KBM-7 (cell line): Measurements from ENCODE around the gene ETV1.

Experiments used
- DNase-seq: peaks from one replicate; pipeline ENCODE4 v3.0.0-alpha.2; 2015
- in situ Hi-C: fragments of 300-500 bp; cut with MboI; formaldehyde crosslinking; loops from 2 replicates; pipeline ENCODE4 v1.14.3; 2020; ENCODE audit warnings: low sequenced_read_pairs, low pct_unique_long_range_greater_than_20kb, mixed read lengths

Gene ETV1

GRCh38 chr7:13988731-13989125 is 738 bp downstream of the ETV1 start:
- peak; percentile 5 for DNase-seq
- in situ Hi-C loops = no loop called here

- in situ Hi-C loops = no loop called here
- no peak for DNase-seq
Observed at GRCh38 chr7:13988065-13988464, 1.4 kb downstream of the ETV1 start.

GRCh38 chr7:13987395-13987794 is 2.1 kb downstream of the ETV1 start:
- DNase-seq = no peak
- in situ Hi-C loops = no loop called here

- DNase-seq = no peak
- in situ Hi-C loops = no loop called here
Observed at GRCh38 chr7:13986208-13986607, 3.3 kb downstream of the ETV1 start.

GRCh38 chr7:13984831-13985685 is 4.4 kb downstream of the ETV1 start:
- DNase-seq = no peak
- in situ Hi-C loops = no loop called here

GRCh38 chr7:13984061-13984460 is 5.4 kb downstream of the ETV1 start:
- no peak for DNase-seq
- in situ Hi-C loops = no loop called here

GRCh38 chr7:13982940-13983677 is 6.4 kb downstream of the ETV1 start:
- in situ Hi-C loops = no loop called here
- no peak for DNase-seq

GRCh38 chr7:13981070-13981469 is 8.4 kb downstream of the ETV1 start:
- DNase-seq = peak; percentile 14

GRCh38 chr7:13980474-13980873 is 9.0 kb downstream of the ETV1 start:
- in situ Hi-C loops = no loop called here
- DNase-seq = no peak

More at GRCh38 chr7:13981070-13981469, 8.4 kb downstream of the ETV1 start:
- in situ Hi-C loops = no loop called here

GRCh38 chr7:13979671-13980435 is 9.6 kb downstream of the ETV1 start:
- in situ Hi-C loops = no loop called here
- no peak for DNase-seq

GRCh38 chr7:13976594-13976993 is 12.9 kb downstream of the ETV1 start:
- in situ Hi-C loops = no loop called here
- no peak for DNase-seq

- no peak for DNase-seq
- in situ Hi-C loops = no loop called here
Observed at GRCh38 chr7:13965077-13965476, 24.4 kb downstream of the ETV1 start.

GRCh38 chr7:13963925-13964324 is 25.5 kb downstream of the ETV1 start:
- in situ Hi-C loops = no loop called here
- no peak for DNase-seq

- in situ Hi-C loops = no loop called here
- no peak for DNase-seq
Observed at GRCh38 chr7:13955494-13955893, 34.0 kb downstream of the ETV1 start.

- no peak for DNase-seq
- in situ Hi-C loops = no loop called here
Observed at GRCh38 chr7:13953368-13953767, 36.1 kb downstream of the ETV1 start.

GRCh38 chr7:13952921-13953320 is 36.5 kb downstream of the ETV1 start:
- no peak for DNase-seq
- in situ Hi-C loops = no loop called here

- in situ Hi-C loops = no loop called here
- no peak for DNase-seq
Observed at GRCh38 chr7:13949939-13950338, 39.5 kb downstream of the ETV1 start.

- in situ Hi-C loops = no loop called here
- no peak for DNase-seq
Observed at GRCh38 chr7:13949445-13949844, 40.0 kb downstream of the ETV1 start.

- no peak for DNase-seq
- in situ Hi-C loops = no loop called here
Observed at GRCh38 chr7:13948019-13948801, 41.3 kb downstream of the ETV1 start.
